Hematopoietic multipotent progenitor cell (in vitro differentiated cells): ENCODE measurements around the gene COL23A1. TPM values are rescaled to one million over a fixed set of nuclear protein-coding genes. Genes with fewer than 3 reads are reported as not detected.

Experiments
- DNase-seq, 3 donors: peaks; one replicate each; pipeline ENCODE4 v3.0.0-alpha.2; 2011 to 2015; ENCODE audit warnings: low read depth in 2 of 3, low spot score in 2 of 3
- total RNA-seq: library from RNA; depleted of rRNA; stranded (reverse); fragments of >200 nt; gene quantifications from one replicate; pipeline ENCODE4 v1.2.3, GENCODE V29; 2012

Gene COL23A1
- 0.27 TPM for total RNA-seq

- DNase-seq, result peak in 2 of 3 donors; percentile 60 to 75
These were observed at the start of gene COL23A1 for GRCh38 chr5:178590141-178590923. Gene COL23A1 (minus strand): TSS chr5:178590393.

- no peak for DNase-seq
These were observed 47.3 kb upstream of the COL23A1 start for GRCh38 chr5:178637356-178638074.

GRCh38 chr5:178632285-178632684 is 42.1 kb upstream of the COL23A1 start:
- no peak for DNase-seq

- peak in 1 of 3 donors; percentile 12 for DNase-seq
These were observed 40.8 kb upstream of the COL23A1 start for GRCh38 chr5:178630951-178631350.

GRCh38 chr5:178630475-178630930 is 40.3 kb upstream of the COL23A1 start:
- DNase-seq, result no peak

GRCh38 chr5:178627259-178627598 is 37.0 kb upstream of the COL23A1 start:
- no peak for DNase-seq

GRCh38 chr5:178626484-178627258 is 36.5 kb upstream of the COL23A1 start, which contains the start of gene CLK4:
Gene CLK4 (minus strand): TSS chr5:178627050. CDS start chr5:178623416, 3,634 bp downstream.
- peak; percentile 95 to 97 (median 96) for DNase-seq

GRCh38 chr5:178625679-178626483 is 35.7 kb upstream of the COL23A1 start:
- no peak for DNase-seq

GRCh38 chr5:178624631-178625546 is 34.7 kb upstream of the COL23A1 start:
- no peak for DNase-seq

- DNase-seq, result no peak
These were observed 32.6 kb upstream of the COL23A1 start for GRCh38 chr5:178622679-178623247.

- DNase-seq, result no peak
These were observed 29.2 kb upstream of the COL23A1 start for GRCh38 chr5:178619390-178619789.

GRCh38 chr5:178612299-178612698 is 22.1 kb upstream of the COL23A1 start:
- DNase-seq, result no peak

- DNase-seq, result no peak
These were observed 16.1 kb upstream of the COL23A1 start for GRCh38 chr5:178606269-178606668.

GRCh38 chr5:178605788-178606187 is 15.6 kb upstream of the COL23A1 start:
- DNase-seq, result no peak

GRCh38 chr5:178602752-178603151 is 12.6 kb upstream of the COL23A1 start:
- DNase-seq, result no peak

- no peak for DNase-seq
These were observed 5.6 kb upstream of the COL23A1 start for GRCh38 chr5:178595750-178596149.

GRCh38 chr5:178595150-178595549 is 5.0 kb upstream of the COL23A1 start:
- DNase-seq, result peak in 1 of 3 donors; percentile 46

- no peak for DNase-seq
These were observed 781 bp upstream of the COL23A1 start for GRCh38 chr5:178590924-178591423.
